ENCODE measurements around the gene TIAM2. TPM values are rescaled to one million over a fixed set of nuclear protein-coding genes. Genes with fewer than 3 reads are reported as not detected.
A peak's percentile ranks its signal among the peaks of the same experiment; 100 is the strongest.
"Not testable (repeated sequence)": the region's sequence is repeated elsewhere in the genome, so short reads cannot be mapped to it uniquely, and the experiment has no call there.

The TIAM2 gene
- total RNA-seq, 1 experiment from 2014 or later = 1.9 TPM

GRCh38 chr6:155157101-155157500 is 162.0 kb downstream of the TIAM2 start:
- DNase-seq (ENCODE audit: low read depth) = no peak

GRCh38 chr6:155158030-155158843 is 163.1 kb downstream of the TIAM2 start:
- peak; percentile 45 for DNase-seq (ENCODE audit: low read depth)

GRCh38 chr6:155162682-155163081 is 167.6 kb downstream of the TIAM2 start:
- no peak for DNase-seq (ENCODE audit: low read depth)

GRCh38 chr6:155163601-155164000 is 168.5 kb downstream of the TIAM2 start:
- no peak for DNase-seq (ENCODE audit: low read depth)

- no peak for DNase-seq (ENCODE audit: low read depth)
Observed at GRCh38 chr6:155165029-155165710, 170.1 kb downstream of the TIAM2 start.

- DNase-seq (ENCODE audit: low read depth) = no peak
Observed at GRCh38 chr6:155170519-155170918, 175.4 kb downstream of the TIAM2 start.

- DNase-seq (ENCODE audit: low read depth) = peak; percentile 97
Observed at GRCh38 chr6:155171109-155171746, 176.1 kb downstream of the TIAM2 start.

- peak; percentile 29 for DNase-seq (ENCODE audit: low read depth)
Observed at GRCh38 chr6:155171747-155172449, 176.8 kb downstream of the TIAM2 start.

- DNase-seq (ENCODE audit: low read depth) = no peak
Observed at GRCh38 chr6:155173488-155173887, 178.4 kb downstream of the TIAM2 start.

GRCh38 chr6:155174576-155175211 is 179.6 kb downstream of the TIAM2 start:
- peak; percentile 84 for DNase-seq (ENCODE audit: low read depth)

- DNase-seq (ENCODE audit: low read depth) = peak; percentile 67
Observed at GRCh38 chr6:155177363-155177961, 182.3 kb downstream of the TIAM2 start.

- DNase-seq (ENCODE audit: low read depth) = no peak
Observed at GRCh38 chr6:155181498-155181897, 186.4 kb downstream of the TIAM2 start.

- no peak for DNase-seq (ENCODE audit: low read depth)
Observed at GRCh38 chr6:155182103-155182502, 187.0 kb downstream of the TIAM2 start.

- DNase-seq (ENCODE audit: low read depth) = no peak
Observed at GRCh38 chr6:155183095-155183494, 188.0 kb downstream of the TIAM2 start.

GRCh38 chr6:155185041-155185440 is 189.9 kb downstream of the TIAM2 start:
- DNase-seq (ENCODE audit: low read depth) = not testable (repeated sequence)

- DNase-seq (ENCODE audit: low read depth) = peak; percentile 27
Observed at GRCh38 chr6:155185544-155185943, 190.4 kb downstream of the TIAM2 start.

- no peak for DNase-seq (ENCODE audit: low read depth)
Observed at GRCh38 chr6:155186052-155186658, 191.0 kb downstream of the TIAM2 start.

- DNase-seq (ENCODE audit: low read depth) = no peak
Observed at GRCh38 chr6:155187106-155187505, 192.0 kb downstream of the TIAM2 start.

GRCh38 chr6:155187994-155188706 is 193.0 kb downstream of the TIAM2 start:
- DNase-seq (ENCODE audit: low read depth) = no peak

All from HT1080 (cell line).